B cell (primary cell): ENCODE measurements around the gene GOLGA6L10. TPM values are rescaled to one million over a fixed set of nuclear protein-coding genes. Genes with fewer than 3 reads are reported as not detected.

Experiments used
- ATAC-seq: fragments of 200-7000 bp; cut with Tn5 transposase; one replicate; pipeline ENCODE4 v1.10.0; 2021; ENCODE audit warnings: low read depth, mild to moderate bottlenecking, moderate number of reproducible peaks, moderate library complexity
- CTCF ChIA-PET: fragments of 350-600 bp; sonication (Branson Sonifier 250); formaldehyde crosslinking; loops from one replicate; lab custom pipeline; 2021; ENCODE audit warnings: antibody characterized with exemption, inconsistent platforms; lab: Charles Lee
- POLR2A ChIA-PET: fragments of 350-600 bp; sonication (Branson Sonifier 250); formaldehyde crosslinking; loops from one replicate; lab custom pipeline; 2021; ENCODE audit warnings: antibody characterized with exemption; lab: Charles Lee
- DNase-seq: peaks from one replicate; pipeline ENCODE4 v3.0.0; 2013
- H2AFZ ChIP-seq: 2 replicates; pipeline ENCODE4 v1.6.1; 2012; ENCODE audit warnings: mild to moderate bottlenecking, low read depth, low read length; ENCODE audit not compliant: insufficient read depth, poor library complexity, severe bottlenecking
- H3K27ac ChIP-seq, 2 donors: 1 replicate in 1 of 2; 2 replicates in 1 of 2; pipeline ENCODE4 v1.5.1; 2012 to 2013; ENCODE audit warnings: low read length in 2 of 2, mild to moderate bottlenecking in 2 of 2, moderate library complexity in 1 of 2
- H3K27me3 ChIP-seq, 4 experiments: fragments of 200-600 bp in 1 of 4; sonication (generic) in 1 of 4; replicated peaks in 1 of 4; 1 replicate in 2 of 4; 2 replicates in 2 of 4; pipeline versions ENCODE4 v1.6.1 to v1.7.0; 2013 to 2016; ENCODE audit warnings: low read length in 3 of 4, mild to moderate bottlenecking in 2 of 4, mixed read lengths in 1 of 4, moderate library complexity in 1 of 4; ENCODE audit not compliant: insufficient read depth in 4 of 4, control insufficient read depth in 3 of 4; ENCODE audit errors: control extremely low read depth in 1 of 4
- H3K36me3 ChIP-seq, 2 experiments: replicated peaks in 1 of 2; 1 replicate in 1 of 2; 2 replicates in 1 of 2; pipeline versions ENCODE4 v1.6.1 to v1.7.1; 2013; ENCODE audit warnings: low read length in 1 of 2; ENCODE audit not compliant: insufficient read depth in 2 of 2, control insufficient read depth in 1 of 2; ENCODE audit errors: control extremely low read depth in 1 of 2, extremely low read depth in 1 of 2
- H3K4me1 ChIP-seq, 2 donors: fragments of 200-600 bp in 1 of 2; sonication (generic) in 1 of 2; 1 replicate in 1 of 2; 2 replicates in 1 of 2; pipeline versions ENCODE4 v1.5.1 to v1.6.1; 2013 to 2017; ENCODE audit warnings: low read length in 2 of 2; ENCODE audit not compliant: control insufficient read depth in 2 of 2, insufficient read depth in 2 of 2
- H3K4me2 ChIP-seq: replicated peaks from 2 replicates; pipeline ENCODE3; 2012; ENCODE audit warnings: mild to moderate bottlenecking, low read depth, low read length; ENCODE audit not compliant: poor library complexity, severe bottlenecking
- H3K4me3 ChIP-seq, 5 experiments: fragments of 200-600 bp in 1 of 5; sonication (generic) in 1 of 5; 1 replicate in 3 of 5; 2 replicates in 2 of 5; pipeline versions ENCODE4 v1.5.1 to v1.7.0; 2011 to 2016; ENCODE audit warnings: low read length in 4 of 5, mild to moderate bottlenecking in 4 of 5, low read depth in 2 of 5, control low read depth in 1 of 5, moderate library complexity in 1 of 5; ENCODE audit not compliant: insufficient read depth in 1 of 5; ENCODE audit errors: control extremely low read depth in 1 of 5, extremely low read depth in 1 of 5
- H3K79me2 ChIP-seq: fragments of 200-600 bp; sonication (generic); one replicate; pipeline ENCODE4 v1.6.0; 2016; ENCODE audit warnings: low read length; ENCODE audit not compliant: control insufficient read depth, insufficient read depth
- H3K9ac ChIP-seq: fragments of 200-600 bp; sonication (generic); 2 replicates; pipeline ENCODE4 v1.6.1; 2017; ENCODE audit warnings: mild to moderate bottlenecking, low read length, moderate library complexity
- H3K9me3 ChIP-seq, 3 donors: one replicate each; pipeline versions ENCODE4 v1.6.1 to v1.7.1; 2013; ENCODE audit warnings: low read length in 2 of 3; ENCODE audit not compliant: control insufficient read depth in 2 of 3, insufficient read depth in 1 of 3; ENCODE audit errors: control extremely low read depth in 1 of 3
- H4K20me1 ChIP-seq: 2 replicates; pipeline ENCODE4 v1.6.0; 2012; ENCODE audit warnings: mild to moderate bottlenecking, low read length; ENCODE audit not compliant: insufficient read depth, control insufficient read depth, poor library complexity, severe bottlenecking
- H3K27ac Mint-ChIP-seq: one replicate; pipeline ENCODE4 v1.8.0; 2021; ENCODE audit warnings: mixed read lengths
- H3K27me3 Mint-ChIP-seq: one replicate; pipeline ENCODE4 v1.8.0; 2021; ENCODE audit warnings: mixed read lengths
- H3K4me1 Mint-ChIP-seq: one replicate; pipeline ENCODE4 v1.8.0; 2021; ENCODE audit warnings: mixed read lengths
- H3K4me3 Mint-ChIP-seq: one replicate; pipeline ENCODE4 v1.8.0; 2021; ENCODE audit warnings: mixed read lengths
- H3K9me3 Mint-ChIP-seq: one replicate; pipeline ENCODE4 v1.8.0; 2022; ENCODE audit warnings: mixed read lengths; ENCODE audit not compliant: insufficient read depth
- EZH2 ChIP-seq: IDR thresholded peaks from 2 replicates; pipeline ENCODE4 v1.6.1; 2012; ENCODE audit warnings: borderline replicate concordance, low read depth, mild to moderate bottlenecking, moderate library complexity, low read length; ENCODE audit not compliant: insufficient read depth, poor library complexity, severe bottlenecking
- WGBS: methylation state at CpG from one replicate; pipeline ENCODE4 v1.1.5; 2013; ENCODE audit warnings: missing lambda C conversion rate; ENCODE audit not compliant: insufficient coverage; 5-methylcytosine and 5-hydroxymethylcytosine counted together
- intact Hi-C: fragments of 100-400 bp; cut with micrococcal nuclease; formaldehyde crosslinking; loops from one replicate; pipeline ENCODE4 v1.10.0; 2022
- polyA plus RNA-seq: library from polyadenylated mRNA; depleted of rRNA; stranded (reverse); fragments of >200 nt; gene quantifications from 2 replicates; pipeline ENCODE4 v1.2.3, GENCODE V29; 2012
- total RNA-seq, 2 donors: library from RNA; stranded (reverse); fragments of 120-200 nt in 1 of 2; gene quantifications; 1 replicate in 1 of 2; 2 replicates in 1 of 2; pipeline versions ENCODE4 v1.2.3 to v1.2.4, GENCODE V29; 2013 to 2022
- TF ChIP-seq, protein P1 (sequence below): fragments of 200-600 bp; IDR thresholded peaks from one replicate; pipeline ENCODE4 v1.8.0; 2022; ENCODE audit warnings: antibody characterized with exemption, mild to moderate bottlenecking

GOLGA6L10 gene
- total and polyA plus RNA-seq, 2 donors (not counting 1 experiment from before 2014, with no cell fraction given): 0.73 to 1.1 TPM

DNA sequence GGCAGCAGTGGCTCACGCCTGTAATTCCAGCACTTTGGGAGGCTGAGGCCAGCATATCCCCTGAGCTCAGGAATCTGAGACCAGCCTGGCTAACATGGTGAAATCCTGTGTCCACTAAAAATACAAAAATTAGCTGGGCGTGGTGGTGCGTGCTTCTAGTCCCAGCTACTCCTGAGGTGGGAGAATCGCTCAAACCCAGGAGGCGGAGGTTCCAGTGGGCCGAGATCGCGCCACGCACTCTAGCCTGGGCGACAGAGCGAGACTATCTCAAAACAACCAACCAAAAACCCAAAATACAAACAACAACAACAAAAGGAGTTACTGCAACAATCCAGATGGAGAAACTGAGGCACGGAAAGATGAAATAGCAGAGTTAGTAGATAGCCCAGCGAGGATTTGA, 51.2 kb downstream of the GOLGA6L10 start:
- 95% methylated on average over 5 of the region's 13 CpGs for WGBS
- Histone ChIP-seq H3K36me3 (no peaks in the 10 kb centered on the region), H3K9me3 (no peaks in the 10 kb centered on the region), H3K27ac (no peak overlapping the region), H3K79me2 (no peaks in the 10 kb centered on the region), H3K27me3 (no peaks in the 10 kb centered on the region), H2AFZ (peak overlapping the region; percentile 62), H3K9ac (no peak overlapping the region), H3K4me2 (peak overlapping the region; percentile 66), H3K4me1 (peaks cover 0 to 5% of the 10 kb centered on the region in 2 donors), H3K4me3 (peak overlapping the region in 2 of 5 experiments; percentile 32 to 36), H4K20me1 (no peaks in the 10 kb centered on the region)
- Mint-ChIP-seq H3K4me3 (no peak overlapping the region), H3K4me1 (peaks cover 2% of the 10 kb centered on the region), H3K9me3 (no peaks in the 10 kb centered on the region), H3K27ac (no peak overlapping the region), H3K27me3 (no peaks in the 10 kb centered on the region)
- CTCF ChIA-PET: no interaction called here
- ATAC-seq (no peak), DNase-seq (no peak)
- intact Hi-C loops: no loop called here
- POLR2A ChIA-PET: no interaction called here
- TF ChIP-seq EZH2: no peak
- TF ChIP-seq, protein P1, sequence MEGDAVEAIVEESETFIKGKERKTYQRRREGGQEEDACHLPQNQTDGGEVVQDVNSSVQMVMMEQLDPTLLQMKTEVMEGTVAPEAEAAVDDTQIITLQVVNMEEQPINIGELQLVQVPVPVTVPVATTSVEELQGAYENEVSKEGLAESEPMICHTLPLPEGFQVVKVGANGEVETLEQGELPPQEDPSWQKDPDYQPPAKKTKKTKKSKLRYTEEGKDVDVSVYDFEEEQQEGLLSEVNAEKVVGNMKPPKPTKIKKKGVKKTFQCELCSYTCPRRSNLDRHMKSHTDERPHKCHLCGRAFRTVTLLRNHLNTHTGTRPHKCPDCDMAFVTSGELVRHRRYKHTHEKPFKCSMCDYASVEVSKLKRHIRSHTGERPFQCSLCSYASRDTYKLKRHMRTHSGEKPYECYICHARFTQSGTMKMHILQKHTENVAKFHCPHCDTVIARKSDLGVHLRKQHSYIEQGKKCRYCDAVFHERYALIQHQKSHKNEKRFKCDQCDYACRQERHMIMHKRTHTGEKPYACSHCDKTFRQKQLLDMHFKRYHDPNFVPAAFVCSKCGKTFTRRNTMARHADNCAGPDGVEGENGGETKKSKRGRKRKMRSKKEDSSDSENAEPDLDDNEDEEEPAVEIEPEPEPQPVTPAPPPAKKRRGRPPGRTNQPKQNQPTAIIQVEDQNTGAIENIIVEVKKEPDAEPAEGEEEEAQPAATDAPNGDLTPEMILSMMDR: no peak

DNA sequence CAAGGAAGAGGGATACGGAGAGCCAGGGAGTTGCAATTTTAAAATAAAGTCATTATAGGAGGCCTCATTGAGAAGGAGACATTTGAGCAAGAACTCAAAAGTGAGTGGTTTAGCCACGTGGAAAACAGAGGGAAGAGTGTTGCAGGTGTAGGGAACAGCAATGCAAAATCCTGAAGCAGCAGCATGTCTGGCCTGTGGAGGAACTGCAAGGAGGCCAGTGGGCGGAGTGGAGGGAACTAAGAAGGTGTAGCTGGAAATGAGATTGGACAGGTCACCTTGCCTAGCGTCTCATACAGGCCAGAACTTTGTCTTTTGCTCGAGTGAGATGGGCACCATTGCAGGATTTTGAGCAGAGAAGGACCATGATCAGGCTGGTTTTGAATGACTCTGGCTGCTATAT, 51.7 kb downstream of the GOLGA6L10 start:
- Mint-ChIP-seq H3K27me3 (no peaks in the 10 kb centered on the region), H3K4me3 (no peak overlapping the region), H3K27ac (no peak overlapping the region), H3K4me1 (peaks cover 2% of the 10 kb centered on the region), H3K9me3 (no peaks in the 10 kb centered on the region)
- H3K4me3 ChIP-seq: no peak overlapping the region
- no peaks in the 10 kb centered on the region for H3K79me2 ChIP-seq
- H2AFZ ChIP-seq: no peak overlapping the region
- H3K27me3 ChIP-seq: no peaks in the 10 kb centered on the region
- no peaks in the 10 kb centered on the region for H3K9me3 ChIP-seq
- ATAC-seq: no peak
- no peak for DNase-seq
- H3K27ac ChIP-seq: no peak overlapping the region
- TF ChIP-seq EZH2: no peak
- TF ChIP-seq, protein P1: no peak
- H3K9ac ChIP-seq: no peak overlapping the region
- 92% methylated on average over 5 of the region's 5 CpGs for WGBS
- CTCF ChIA-PET: no interaction called here
- no peaks in the 10 kb centered on the region for H3K36me3 ChIP-seq
- peaks cover 0 to 5% of the 10 kb centered on the region in 2 donors for H3K4me1 ChIP-seq
- no peak overlapping the region for H3K4me2 ChIP-seq
- POLR2A ChIA-PET: no interaction called here
- no peaks in the 10 kb centered on the region for H4K20me1 ChIP-seq
- intact Hi-C loops: no loop called here
